Thoracic aorta (tissue), 2 donors: Measurements from ENCODE around the gene GOLGA6L7. TPM values are rescaled to one million over a fixed set of nuclear protein-coding genes. Genes with fewer than 3 reads are reported as not detected.
"Not testable (repeated sequence)": the region's sequence is repeated elsewhere in the genome, so short reads cannot be mapped to it uniquely, and the experiment has no call there.

Experiments used
- ATAC-seq: fragments of 150-250 bp; one replicate; pipeline ENCODE4 v1.8.0; 2017; ENCODE audit warnings: low read depth; ENCODE audit not compliant: insufficient number of reproducible peaks, low FRiP score
- DNase-seq: peaks from one replicate; pipeline ENCODE4 v3.0.0-alpha.2; 2020; ENCODE audit warnings: low spot score
- H3K27ac ChIP-seq, 2 donors: fragments of 200-600 bp; sonication (generic); 1 replicate in 1 of 2; 2 replicates in 1 of 2; pipeline ENCODE4 v1.5.1; 2016; ENCODE audit warnings: mild to moderate bottlenecking in 2 of 2, moderate library complexity in 2 of 2
- H3K27me3 ChIP-seq: fragments of 200-600 bp; sonication (generic); replicated peaks from 2 replicates; pipeline ENCODE4 v1.6.0; 2016; ENCODE audit warnings: mild to moderate bottlenecking; ENCODE audit not compliant: insufficient read depth
- H3K36me3 ChIP-seq: fragments of 200-600 bp; sonication (generic); one replicate; pipeline ENCODE4 v1.5.1; 2016
- H3K4me1 ChIP-seq, 2 donors: fragments of 200-600 bp; sonication (generic); 1 replicate in 1 of 2; 2 replicates in 1 of 2; pipeline versions ENCODE4 v1.5.1 to v1.6.0; 2016; ENCODE audit warnings: low read depth in 2 of 2, mild to moderate bottlenecking in 1 of 2; ENCODE audit not compliant: control insufficient read depth in 1 of 2
- H3K4me3 ChIP-seq: fragments of 200-600 bp; sonication (generic); 2 replicates; pipeline ENCODE4 v1.5.1; 2016; ENCODE audit warnings: mild to moderate bottlenecking
- H3K9me3 ChIP-seq: fragments of 200-600 bp; sonication (generic); 2 replicates; pipeline ENCODE4 v1.5.1; 2016
- total RNA-seq, 2 donors: library from RNA; depleted of rRNA; stranded (reverse); fragments of >200 nt; gene quantifications; one replicate each; pipeline versions ENCODE4 v1.1.0 to v1.2.3, GENCODE V29; 2016

GOLGA6L7 gene
- total RNA-seq, 2 donors from 2014 or later: not detected

DNA sequence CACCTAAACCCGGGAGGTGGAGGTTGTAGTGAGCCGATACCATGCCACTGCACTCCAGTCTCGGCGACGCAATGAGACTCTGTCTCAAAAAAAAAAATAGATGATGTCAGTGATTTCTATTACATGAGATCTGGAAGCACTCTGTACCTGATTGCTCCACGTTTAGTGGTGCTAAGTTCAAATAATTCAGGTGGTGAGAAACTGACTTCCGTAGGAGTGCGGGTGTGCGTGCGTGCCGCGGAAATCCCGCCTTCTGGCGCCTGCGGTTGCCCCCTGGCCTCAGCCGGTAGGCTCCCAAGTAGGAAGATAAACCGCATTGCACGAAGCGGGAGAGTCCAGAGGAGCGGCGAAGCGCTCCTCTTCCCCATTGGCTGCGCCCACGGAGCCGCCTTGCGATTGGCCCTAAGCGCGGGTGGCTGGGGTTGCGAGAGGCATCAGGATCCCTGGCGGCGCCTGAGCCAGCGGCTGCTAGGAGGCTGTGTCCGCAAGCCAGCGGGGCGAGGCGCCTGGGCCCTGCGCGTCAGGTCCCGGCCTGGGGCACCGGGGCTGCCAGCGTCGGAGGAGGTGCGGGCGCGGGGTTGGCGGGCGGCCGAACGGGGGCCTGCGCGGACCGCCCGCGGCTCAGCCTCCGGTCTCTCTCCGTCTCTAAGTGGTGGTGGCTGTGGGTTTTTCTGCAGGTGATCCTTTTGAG, 16.4 kb downstream of the GOLGA6L7 start:
- H3K27me3 ChIP-seq, H3K4me1 ChIP-seq, H3K36me3 ChIP-seq, H3K9me3 ChIP-seq: not testable (repeated sequence)
- DNase-seq (peak; percentile 9), ATAC-seq (peak; percentile 36)
- Histone ChIP-seq H3K4me3 (peak overlapping the region; percentile 72), H3K27ac (peak overlapping the region in 1 of 2 donors; percentile 7)

DNA sequence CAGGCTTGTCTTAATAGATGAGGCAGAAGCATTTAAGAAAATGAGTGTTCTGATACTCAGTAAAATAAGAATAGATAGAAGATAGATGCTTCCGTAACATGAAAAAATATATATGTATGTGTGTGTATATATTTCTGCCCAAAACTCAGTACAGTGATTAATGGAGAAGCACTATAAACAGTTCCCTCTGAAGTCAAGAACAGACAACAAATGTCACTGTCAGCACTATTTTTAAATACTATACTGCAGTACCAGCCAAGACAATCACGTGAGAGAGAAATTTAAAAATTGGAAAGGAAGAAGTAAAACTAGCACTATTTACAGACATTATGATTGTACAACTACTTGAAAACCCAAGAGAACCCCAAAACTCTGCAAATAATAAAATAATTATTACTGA, 27.0 kb downstream of the GOLGA6L7 start:
- not testable (repeated sequence) for H3K36me3 ChIP-seq, H3K9me3 ChIP-seq, H3K27ac ChIP-seq, H3K27me3 ChIP-seq, DNase-seq, ATAC-seq, H3K4me3 ChIP-seq, H3K4me1 ChIP-seq

DNA sequence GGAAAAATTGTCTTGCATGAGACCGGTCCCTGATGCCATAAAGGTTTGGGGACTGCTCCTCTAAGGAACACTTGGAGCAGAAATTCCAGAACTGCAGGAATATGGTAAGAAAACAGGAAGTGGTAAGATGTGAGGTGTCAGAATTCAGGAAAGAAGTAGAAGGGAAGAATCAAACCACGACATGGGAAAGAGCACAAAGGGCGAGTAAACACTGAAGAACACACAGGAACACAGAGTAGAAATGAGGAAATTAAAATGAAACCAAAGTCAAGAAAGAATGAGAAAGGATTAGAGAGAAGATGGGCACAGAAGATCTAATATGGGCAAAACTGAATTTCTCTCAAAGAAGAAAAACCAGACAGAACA, 28.5 kb downstream of the GOLGA6L7 start:
- not testable (repeated sequence) for H3K4me1 ChIP-seq, H3K9me3 ChIP-seq, H3K4me3 ChIP-seq, ATAC-seq, H3K27me3 ChIP-seq, H3K27ac ChIP-seq, DNase-seq, H3K36me3 ChIP-seq

- not testable (repeated sequence) for H3K27ac ChIP-seq, H3K36me3 ChIP-seq, H3K4me1 ChIP-seq, DNase-seq, H3K27me3 ChIP-seq, H3K9me3 ChIP-seq, H3K4me3 ChIP-seq, ATAC-seq
Observed at GRCh38 chr15:28819019-28819929, 29.2 kb downstream of the GOLGA6L7 start.

GRCh38 chr15:28818168-28818567, 30.3 kb downstream of the GOLGA6L7 start:
- H3K9me3 ChIP-seq, H3K4me1 ChIP-seq, H3K36me3 ChIP-seq, H3K27ac ChIP-seq, H3K4me3 ChIP-seq, DNase-seq, H3K27me3 ChIP-seq, ATAC-seq: not testable (repeated sequence)

- H3K36me3 ChIP-seq, H3K27me3 ChIP-seq, H3K9me3 ChIP-seq, ATAC-seq, H3K4me3 ChIP-seq, H3K4me1 ChIP-seq, H3K27ac ChIP-seq, DNase-seq: not testable (repeated sequence)
Observed at GRCh38 chr15:28814059-28814458, 34.4 kb downstream of the GOLGA6L7 start.

GRCh38 chr15:28813392-28813791, 35.1 kb downstream of the GOLGA6L7 start:
- not testable (repeated sequence) for DNase-seq, H3K27me3 ChIP-seq, H3K4me1 ChIP-seq, H3K9me3 ChIP-seq, ATAC-seq, H3K36me3 ChIP-seq, H3K27ac ChIP-seq, H3K4me3 ChIP-seq

DNA sequence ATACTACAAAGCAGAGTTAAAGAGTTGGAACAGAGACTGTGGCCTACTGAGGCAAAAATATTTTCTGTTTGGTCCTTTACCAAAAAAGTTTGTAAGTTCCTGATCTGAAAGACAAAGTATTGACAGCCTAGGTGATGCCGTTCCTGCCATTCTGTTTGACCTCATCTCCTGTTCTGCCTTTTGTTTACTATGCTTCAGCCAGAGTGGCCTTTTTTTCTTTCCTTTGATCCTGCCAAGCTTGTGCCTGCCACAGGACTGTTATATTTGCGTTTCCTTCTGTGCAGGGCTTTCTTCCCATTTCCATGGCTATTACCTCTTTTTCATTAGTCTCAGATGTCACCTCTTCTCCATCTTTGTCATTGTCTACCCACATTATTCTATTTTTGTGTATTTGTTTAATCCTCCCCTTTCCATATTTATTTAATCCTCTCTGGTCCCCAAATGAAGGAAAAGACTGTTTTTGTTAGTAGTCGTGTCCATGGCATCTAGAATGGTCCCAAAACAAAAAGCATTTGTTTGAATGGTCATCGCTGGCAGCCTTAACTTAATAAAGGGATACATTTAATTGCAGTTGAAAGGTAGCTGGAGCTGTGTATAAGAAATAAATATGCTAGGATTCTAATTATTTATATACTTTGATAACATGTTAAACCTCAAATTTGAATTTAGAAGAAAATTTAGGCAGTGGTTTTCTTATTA, 36.4 kb downstream of the GOLGA6L7 start:
- H3K36me3 ChIP-seq, H3K27ac ChIP-seq, H3K4me3 ChIP-seq, ATAC-seq, H3K4me1 ChIP-seq, H3K9me3 ChIP-seq, H3K27me3 ChIP-seq, DNase-seq: not testable (repeated sequence)

DNA sequence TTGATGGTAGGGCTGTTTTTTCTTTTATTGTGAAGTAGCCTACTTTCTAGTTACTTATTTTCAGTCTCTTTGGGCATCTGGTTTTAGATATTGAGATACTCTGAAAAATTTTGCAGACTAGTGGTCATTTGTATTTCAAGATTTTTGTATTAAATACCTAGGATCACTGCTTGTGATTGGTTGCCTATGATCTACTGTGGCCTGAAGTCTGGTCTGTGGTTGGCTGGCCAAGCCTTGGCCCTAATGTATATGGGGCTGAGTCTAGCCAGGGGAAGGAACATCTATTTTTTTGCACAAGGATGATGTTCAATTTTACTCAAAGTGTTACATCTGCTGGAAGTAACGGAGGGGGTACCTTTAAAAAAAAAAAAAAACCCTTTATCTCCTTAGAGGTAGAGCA, 38.0 kb downstream of the GOLGA6L7 start:
- H3K4me1 ChIP-seq, H3K9me3 ChIP-seq, H3K4me3 ChIP-seq: not testable (repeated sequence)

GRCh38 chr15:28808136-28808535, 40.3 kb downstream of the GOLGA6L7 start:
- H3K27ac ChIP-seq, H3K9me3 ChIP-seq, ATAC-seq, H3K36me3 ChIP-seq, H3K4me3 ChIP-seq, H3K27me3 ChIP-seq, H3K4me1 ChIP-seq, DNase-seq: not testable (repeated sequence)

More for the DNA sequence above, 38.0 kb downstream of the GOLGA6L7 start:
- not testable (repeated sequence) for H3K27me3 ChIP-seq, H3K36me3 ChIP-seq, ATAC-seq, DNase-seq, H3K27ac ChIP-seq

GRCh38 chr15:28800366-28800765, 48.1 kb downstream of the GOLGA6L7 start:
- not testable (repeated sequence) for H3K27me3 ChIP-seq, H3K4me3 ChIP-seq, ATAC-seq, H3K36me3 ChIP-seq, DNase-seq, H3K27ac ChIP-seq, H3K9me3 ChIP-seq
- H3K4me1 ChIP-seq: peaks cover 6 to 16% of the 10 kb centered on the region in 2 donors

DNA sequence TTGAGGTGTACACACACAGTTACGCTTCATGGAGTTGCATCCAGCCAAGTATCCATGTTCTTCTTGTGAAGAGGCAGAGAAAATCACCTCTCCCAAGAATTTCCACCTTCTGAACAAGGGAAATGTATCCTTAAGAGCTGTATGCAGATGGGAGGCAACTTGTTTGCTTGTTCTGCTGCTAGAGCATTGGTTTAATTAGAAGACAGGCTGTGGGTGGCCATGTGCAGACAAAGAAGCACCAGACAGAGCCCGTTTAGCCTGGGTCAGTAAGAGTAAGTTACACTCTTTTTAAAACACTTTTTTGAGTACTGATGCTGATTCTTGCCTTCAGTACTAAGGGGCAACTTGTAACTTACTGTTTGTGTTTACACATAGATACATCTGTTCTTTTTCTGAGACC, 50.2 kb downstream of the GOLGA6L7 start:
- DNase-seq, H3K36me3 ChIP-seq, H3K9me3 ChIP-seq, H3K27me3 ChIP-seq, H3K27ac ChIP-seq, ATAC-seq, H3K4me3 ChIP-seq: not testable (repeated sequence)
- H3K4me1 ChIP-seq: peaks cover 6 to 16% of the 10 kb centered on the region in 2 donors
